ENCODE data around the gene MYH2.

The MYH2 gene

DNA sequence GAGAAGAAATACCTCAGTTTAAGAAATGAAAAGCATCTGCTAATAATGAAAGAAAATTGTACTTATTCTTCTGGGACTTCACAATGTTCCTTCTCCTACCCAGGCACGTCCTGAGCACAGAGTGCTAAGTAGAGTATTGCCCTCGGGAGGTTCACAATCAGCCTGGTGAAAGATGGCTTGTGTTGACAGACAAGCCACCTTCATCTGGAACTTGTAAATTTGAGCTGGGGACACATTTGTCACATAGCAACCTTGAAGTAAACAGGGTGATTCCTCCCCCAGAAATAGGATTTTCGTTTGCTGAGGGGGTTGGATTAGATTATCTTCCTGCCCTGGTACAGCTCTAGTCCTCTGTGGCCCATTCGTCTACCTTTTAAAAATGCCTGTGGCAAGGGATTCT, 34.4 kb upstream of the MYH2 start:
- H2BK5ac ChIP-seq (ENCODE audit: low read length), result no peak overlapping the region
- no peak overlapping the region for H3K4ac ChIP-seq (ENCODE audit: low read length)
- no peak overlapping the region for H3K4me2 ChIP-seq (ENCODE audit: insufficient read depth, low read length, poor library complexity, severe bottlenecking)
- H3K23ac ChIP-seq (ENCODE audit: low read depth, low read length, poor library complexity), result no peak overlapping the region
- no peak overlapping the region for H2BK15ac ChIP-seq (ENCODE audit: low read length)
- H4K8ac ChIP-seq (ENCODE audit: low read depth, low read length), result no peak overlapping the region
- no peaks in the 10 kb centered on the region for H3K9me3 ChIP-seq (replicated peaks in 1 of 2; ENCODE audit: control insufficient read depth in 2 of 2, insufficient read depth in 1 of 2, low read depth in 1 of 2, low read length in 2 of 2)
- no peak overlapping the region for H3K27ac ChIP-seq (replicated peaks; ENCODE audit: low read length)
- H3K27me3 ChIP-seq (ENCODE audit: control insufficient read depth in 3 of 3, insufficient read depth in 3 of 3, low read depth in 1 of 3, low read length in 3 of 3), result peaks cover 0 to 7% (median 0%) of the 10 kb centered on the region in 3 experiments
- H3K36me3 ChIP-seq (replicated peaks in 1 of 2; ENCODE audit: control insufficient read depth in 2 of 2, insufficient read depth in 2 of 2, low read length in 2 of 2), result no peaks in the 10 kb centered on the region
- no peak overlapping the region for H2BK12ac ChIP-seq (ENCODE audit: low read length)
- H3K9ac ChIP-seq (ENCODE audit: low read depth, low read length, poor library complexity), result no peak overlapping the region
- H3K4me3 ChIP-seq (ENCODE audit: low read length in 2 of 2), result no peak overlapping the region
- no peak for DNase-seq (ENCODE audit: low spot score)
- no peak overlapping the region for H3K18ac ChIP-seq (ENCODE audit: low read length)
- no peak overlapping the region for H2AFZ ChIP-seq (ENCODE audit: low read length)
- H2AK5ac ChIP-seq (ENCODE audit: low read depth, low read length), result no peak overlapping the region
- no peak overlapping the region for H4K91ac ChIP-seq (ENCODE audit: low read depth, low read length, poor library complexity)
- no peak overlapping the region for H2BK120ac ChIP-seq (ENCODE audit: low read depth, low read length)
- no peaks in the 10 kb centered on the region for H3K79me1 ChIP-seq (ENCODE audit: low read depth, low read length)
- no CpG with 5 or more reads among the region's 4 CpGs for WGBS, 2 donors (ENCODE audit: extremely low coverage in 2 of 2, insufficient read length in 2 of 2, insufficient replicate concordance in 1 of 2)
- H3K14ac ChIP-seq (ENCODE audit: low read length), result no peak overlapping the region
- no peaks in the 10 kb centered on the region for H3K4me1 ChIP-seq (ENCODE audit: control insufficient read depth in 2 of 2, insufficient read depth in 1 of 2, low read depth in 1 of 2, low read length in 2 of 2)

DNA sequence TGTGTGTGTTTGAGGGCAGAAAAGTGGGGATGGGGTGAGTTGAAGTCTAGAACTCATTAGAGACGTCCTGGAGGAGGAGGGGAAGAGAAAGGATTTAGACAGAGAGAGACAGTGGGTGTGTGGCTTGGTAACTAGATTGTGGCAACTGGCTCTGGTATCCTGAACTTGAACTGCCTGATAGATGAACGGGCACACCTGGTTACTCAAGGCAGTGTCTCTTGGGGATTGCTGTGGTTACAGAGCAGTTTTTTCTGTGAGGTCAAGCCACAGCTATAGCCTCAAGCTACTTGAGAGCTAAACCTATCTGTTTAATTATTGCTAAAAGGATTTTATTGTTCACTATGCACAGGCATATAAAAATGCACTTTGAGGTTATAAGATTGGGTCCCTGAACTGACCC, 29.8 kb upstream of the MYH2 start:
- Histone ChIP-seq H2BK5ac (ENCODE audit: low read length) (no peak overlapping the region), H2BK120ac (ENCODE audit: low read depth, low read length) (no peak overlapping the region), H2AFZ (ENCODE audit: low read length) (no peak overlapping the region), H3K4me1 (ENCODE audit: control insufficient read depth in 2 of 2, insufficient read depth in 1 of 2, low read depth in 1 of 2, low read length in 2 of 2) (no peaks in the 10 kb centered on the region), H3K14ac (ENCODE audit: low read length) (no peak overlapping the region), H3K4me2 (ENCODE audit: insufficient read depth, low read length, poor library complexity, severe bottlenecking) (no peak overlapping the region), H2BK15ac (ENCODE audit: low read length) (no peak overlapping the region), H3K4me3 (ENCODE audit: low read length in 2 of 2) (no peak overlapping the region), H3K9ac (ENCODE audit: low read depth, low read length, poor library complexity) (no peak overlapping the region), H2BK12ac (ENCODE audit: low read length) (no peak overlapping the region), H3K79me1 (ENCODE audit: low read depth, low read length) (no peaks in the 10 kb centered on the region), H3K9me3 (replicated peaks in 1 of 2; ENCODE audit: control insufficient read depth in 2 of 2, insufficient read depth in 1 of 2, low read depth in 1 of 2, low read length in 2 of 2) (no peaks in the 10 kb centered on the region), H3K36me3 (replicated peaks in 1 of 2; ENCODE audit: control insufficient read depth in 2 of 2, insufficient read depth in 2 of 2, low read length in 2 of 2) (no peaks in the 10 kb centered on the region), H2AK5ac (ENCODE audit: low read depth, low read length) (no peak overlapping the region), H3K18ac (ENCODE audit: low read length) (no peak overlapping the region), H3K4ac (ENCODE audit: low read length) (no peak overlapping the region), H3K27me3 (ENCODE audit: control insufficient read depth in 3 of 3, insufficient read depth in 3 of 3, low read depth in 1 of 3, low read length in 3 of 3) (no peaks in the 10 kb centered on the region), H3K23ac (ENCODE audit: low read depth, low read length, poor library complexity) (no peak overlapping the region), H4K91ac (ENCODE audit: low read depth, low read length, poor library complexity) (no peak overlapping the region), H4K8ac (ENCODE audit: low read depth, low read length) (no peak overlapping the region), H3K27ac (replicated peaks; ENCODE audit: low read length) (no peak overlapping the region)
- no CpG with 5 or more reads among the region's 2 CpGs for WGBS, 2 donors (ENCODE audit: extremely low coverage in 2 of 2, insufficient read length in 2 of 2, insufficient replicate concordance in 1 of 2)
- no peak for DNase-seq (ENCODE audit: low spot score)

DNA sequence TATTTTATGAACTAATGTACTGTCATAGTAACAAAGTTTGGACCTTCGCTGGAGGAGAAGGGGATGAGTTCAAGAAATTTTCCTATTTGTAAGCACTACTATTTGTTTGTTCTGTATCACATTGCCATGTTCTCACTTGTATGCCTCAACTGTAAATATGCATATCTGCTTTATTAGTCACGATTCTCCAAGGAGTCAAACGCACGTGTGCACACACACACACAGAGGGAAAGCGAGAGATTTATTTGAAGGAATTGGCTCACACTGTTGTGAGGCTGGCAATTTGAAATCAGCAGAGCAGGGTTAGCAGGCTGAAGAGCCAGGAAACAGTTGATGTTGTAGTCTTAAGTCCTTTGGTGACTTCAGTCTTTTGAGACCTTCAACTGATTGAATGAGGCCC, 24.9 kb upstream of the MYH2 start:
- Histone ChIP-seq H3K23ac (ENCODE audit: low read depth, low read length, poor library complexity) (no peak overlapping the region), H3K36me3 (replicated peaks in 1 of 2; ENCODE audit: control insufficient read depth in 2 of 2, insufficient read depth in 2 of 2, low read length in 2 of 2) (no peaks in the 10 kb centered on the region), H3K4me2 (ENCODE audit: insufficient read depth, low read length, poor library complexity, severe bottlenecking) (no peak overlapping the region), H3K4me1 (ENCODE audit: control insufficient read depth in 2 of 2, insufficient read depth in 1 of 2, low read depth in 1 of 2, low read length in 2 of 2) (no peaks in the 10 kb centered on the region), H4K8ac (ENCODE audit: low read depth, low read length) (no peak overlapping the region), H2BK120ac (ENCODE audit: low read depth, low read length) (no peak overlapping the region), H3K9ac (ENCODE audit: low read depth, low read length, poor library complexity) (no peak overlapping the region), H2BK12ac (ENCODE audit: low read length) (no peak overlapping the region), H3K9me3 (replicated peaks in 1 of 2; ENCODE audit: control insufficient read depth in 2 of 2, insufficient read depth in 1 of 2, low read depth in 1 of 2, low read length in 2 of 2) (no peaks in the 10 kb centered on the region), H2AK5ac (ENCODE audit: low read depth, low read length) (no peak overlapping the region), H3K18ac (ENCODE audit: low read length) (no peak overlapping the region), H2AFZ (ENCODE audit: low read length) (no peak overlapping the region), H3K14ac (ENCODE audit: low read length) (no peak overlapping the region), H3K4ac (ENCODE audit: low read length) (no peak overlapping the region), H4K91ac (ENCODE audit: low read depth, low read length, poor library complexity) (no peak overlapping the region), H3K27me3 (ENCODE audit: control insufficient read depth in 3 of 3, insufficient read depth in 3 of 3, low read depth in 1 of 3, low read length in 3 of 3) (no peaks in the 10 kb centered on the region), H3K4me3 (ENCODE audit: low read length in 2 of 2) (no peak overlapping the region), H2BK5ac (ENCODE audit: low read length) (no peak overlapping the region), H3K79me1 (ENCODE audit: low read depth, low read length) (no peaks in the 10 kb centered on the region), H2BK15ac (ENCODE audit: low read length) (no peak overlapping the region), H3K27ac (replicated peaks; ENCODE audit: low read length) (no peak overlapping the region)
- WGBS, 2 donors (ENCODE audit: extremely low coverage in 2 of 2, insufficient read length in 2 of 2, insufficient replicate concordance in 1 of 2), result no CpG with 5 or more reads among the region's 5 CpGs
- no peak for DNase-seq (ENCODE audit: low spot score)

DNA sequence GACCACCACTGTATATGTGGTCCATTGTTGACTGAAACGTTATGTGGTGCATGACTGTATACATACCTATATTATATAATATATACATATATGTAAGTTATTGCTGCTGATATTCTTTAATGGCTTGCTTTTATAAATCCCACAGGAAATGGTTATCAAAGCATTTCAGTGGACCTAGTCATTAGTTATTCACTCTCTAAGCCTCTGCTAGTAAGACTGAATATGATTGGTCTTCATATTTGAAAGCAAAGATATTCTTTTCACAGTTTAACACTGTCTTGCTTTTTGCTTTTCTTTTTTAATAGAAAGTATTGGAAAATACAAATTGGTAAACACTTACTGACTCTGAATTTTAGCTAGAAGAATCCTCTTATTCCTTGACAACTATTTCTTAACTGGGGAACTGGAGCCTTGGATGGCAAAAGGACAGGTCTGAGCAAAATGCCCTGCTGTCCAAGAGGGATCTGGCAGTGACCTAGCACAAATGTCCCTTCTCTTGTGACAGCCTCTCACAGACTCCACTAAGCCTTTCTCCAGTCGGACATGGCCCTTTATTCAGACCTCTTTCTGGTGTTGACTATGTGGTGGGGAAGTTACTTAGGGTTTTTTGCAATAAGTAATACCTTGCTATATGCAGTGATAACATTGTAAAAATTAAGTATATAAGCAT, 14.7 kb upstream of the MYH2 start:
- peaks cover 0 to 5% (median 0%) of the 10 kb centered on the region in 3 experiments for H3K27me3 ChIP-seq (ENCODE audit: control insufficient read depth in 3 of 3, insufficient read depth in 3 of 3, low read depth in 1 of 3, low read length in 3 of 3)
- no peak overlapping the region for H2AFZ ChIP-seq (ENCODE audit: low read length)
- no peaks in the 10 kb centered on the region for H3K9me3 ChIP-seq (replicated peaks in 1 of 2; ENCODE audit: control insufficient read depth in 2 of 2, insufficient read depth in 1 of 2, low read depth in 1 of 2, low read length in 2 of 2)
- no peak overlapping the region for H3K4me3 ChIP-seq (ENCODE audit: low read length in 2 of 2)
- no peaks in the 10 kb centered on the region for H3K79me1 ChIP-seq (ENCODE audit: low read depth, low read length)
- no peak overlapping the region for H3K14ac ChIP-seq (ENCODE audit: low read length)
- no peaks in the 10 kb centered on the region for H3K4me1 ChIP-seq (ENCODE audit: control insufficient read depth in 2 of 2, insufficient read depth in 1 of 2, low read depth in 1 of 2, low read length in 2 of 2)
- no CpG with 5 or more reads among the region's 2 CpGs for WGBS, 2 donors (ENCODE audit: extremely low coverage in 2 of 2, insufficient read length in 2 of 2, insufficient replicate concordance in 1 of 2)
- H2BK12ac ChIP-seq (ENCODE audit: low read length), result no peak overlapping the region
- no peak overlapping the region for H2AK5ac ChIP-seq (ENCODE audit: low read depth, low read length)
- no peak overlapping the region for H3K4me2 ChIP-seq (ENCODE audit: insufficient read depth, low read length, poor library complexity, severe bottlenecking)
- H3K18ac ChIP-seq (ENCODE audit: low read length), result no peak overlapping the region
- no peak overlapping the region for H3K4ac ChIP-seq (ENCODE audit: low read length)
- no peak overlapping the region for H3K23ac ChIP-seq (ENCODE audit: low read depth, low read length, poor library complexity)
- no peak overlapping the region for H2BK15ac ChIP-seq (ENCODE audit: low read length)
- H3K36me3 ChIP-seq (replicated peaks in 1 of 2; ENCODE audit: control insufficient read depth in 2 of 2, insufficient read depth in 2 of 2, low read length in 2 of 2), result no peaks in the 10 kb centered on the region
- H2BK5ac ChIP-seq (ENCODE audit: low read length), result no peak overlapping the region
- H4K8ac ChIP-seq (ENCODE audit: low read depth, low read length), result no peak overlapping the region
- no peak overlapping the region for H2BK120ac ChIP-seq (ENCODE audit: low read depth, low read length)
- no peak overlapping the region for H4K91ac ChIP-seq (ENCODE audit: low read depth, low read length, poor library complexity)
- no peak overlapping the region for H3K27ac ChIP-seq (replicated peaks; ENCODE audit: low read length)
- no peak for DNase-seq (ENCODE audit: low spot score)
- no peak overlapping the region for H3K9ac ChIP-seq (ENCODE audit: low read depth, low read length, poor library complexity)
